Panc1 (cell line): ENCODE measurements around the gene GPR6. TPM values are rescaled to one million over a fixed set of nuclear protein-coding genes. Genes with fewer than 3 reads are reported as not detected.

Experiments used
- ATAC-seq: fragments of 200-7000 bp; cut with Tn5 transposase; 2 replicates; pipeline ENCODE4 v1.9.1; 2020; ENCODE audit warnings: mild to moderate bottlenecking, moderate library complexity
- BruUV-seq: library from RNA; stranded (reverse); fragments of 400-500 nt; replicated peaks from 2 replicates; lab custom pipeline; 2021; lab: Mats Ljungman, UMichigan
- CTCF ChIA-PET: fragments of 300-600 bp; sonication (Branson Sonifier 250); formaldehyde crosslinking; loops from one replicate; lab custom pipeline; 2022; ENCODE audit warnings: antibody characterized with exemption; lab: Charles Lee
- POLR2A ChIA-PET: fragments of 300-600 bp; sonication (Branson Sonifier 250); formaldehyde crosslinking; loops from one replicate; lab custom pipeline; 2022; ENCODE audit warnings: antibody characterized with exemption; lab: Charles Lee
- DNase-seq: peaks from one replicate; pipeline ENCODE4 v3.0.0-alpha.2; 2010; ENCODE audit warnings: low read depth, low spot score
- H3K27ac ChIP-seq: 2 replicates; pipeline ENCODE4 v1.5.1; 2011; ENCODE audit warnings: mild to moderate bottlenecking, low read length, inconsistent platforms
- H3K27me3 ChIP-seq: fragments of 200-500 bp; sonication (Bioruptor generic); 2 replicates; pipeline ENCODE4 v1.6.0; 2014; ENCODE audit warnings: low read length, inconsistent platforms; ENCODE audit not compliant: control insufficient read depth, insufficient read depth
- H3K36me3 ChIP-seq: fragments of 200-500 bp; sonication (Bioruptor generic); 2 replicates; pipeline ENCODE4 v1.5.1; 2014; ENCODE audit warnings: inconsistent platforms, mild to moderate bottlenecking, low read length, moderate library complexity; ENCODE audit not compliant: control insufficient read depth, insufficient read depth
- H3K4me1 ChIP-seq: 2 replicates; pipeline ENCODE4 v1.5.1; 2011; ENCODE audit warnings: inconsistent platforms, mild to moderate bottlenecking, low read length, moderate library complexity; ENCODE audit not compliant: control insufficient read depth, insufficient read depth
- H3K4me3 ChIP-seq, 2 experiments: 2 replicates each; pipeline ENCODE4 v1.5.1; 2011 to 2012; ENCODE audit warnings: low read depth in 2 of 2, low read length in 2 of 2, mild to moderate bottlenecking in 2 of 2, inconsistent platforms in 1 of 2, moderate library complexity in 1 of 2
- H3K9me3 ChIP-seq: fragments of 200-500 bp; sonication (Bioruptor generic); 2 replicates; pipeline ENCODE4 v1.5.1; 2014; ENCODE audit warnings: low read depth, mild to moderate bottlenecking, inconsistent platforms, low read length, moderate library complexity; ENCODE audit not compliant: control insufficient read depth, insufficient read depth
- CTCF ChIP-seq: fragments of 450-650 bp; IDR thresholded peaks from 2 replicates; pipeline ENCODE4 v1.5.1; 2017; ENCODE audit warnings: mild to moderate bottlenecking
- POLR2AphosphoS5 ChIP-seq: IDR thresholded peaks from 2 replicates; pipeline ENCODE4 v1.6.1; 2012; ENCODE audit warnings: mild to moderate bottlenecking, low read depth, low read length, moderate library complexity
- SIN3A ChIP-seq: IDR thresholded peaks from 2 replicates; pipeline ENCODE4 v1.6.1; 2012; ENCODE audit warnings: low read depth, mild to moderate bottlenecking, low read length, moderate library complexity, borderline replicate concordance; ENCODE audit not compliant: insufficient read depth
- TCF7L2 ChIP-seq: IDR thresholded peaks from 2 replicates; pipeline ENCODE4 v1.6.1; 2011; ENCODE audit warnings: mild to moderate bottlenecking, low read depth, low read length, inconsistent platforms
- in situ Hi-C: cut with HindIII; loops from 2 replicates; pipeline ENCODE4 v1.10.0; 2016; ENCODE audit warnings: low sequenced_read_pairs, low pct_unique_long_range_greater_than_20kb
- intact Hi-C: fragments of 100-400 bp; cut with micrococcal nuclease; formaldehyde crosslinking; loops from one replicate; pipeline ENCODE4 v1.10.0; 2022; ENCODE audit not compliant: unreplicated experiment
- total RNA-seq: library from RNA; stranded (reverse); gene quantifications from one replicate; pipeline ENCODE4 v1.2.1, GENCODE V29; 2021; ENCODE audit not compliant: unreplicated experiment
- TF ChIP-seq, protein P1 (sequence below), 2 experiments: IDR thresholded peaks; 2 replicates each; pipeline ENCODE4 v1.6.1; 2011 to 2012; ENCODE audit warnings: low read depth in 2 of 2, control low read depth in 1 of 2, low read length in 1 of 2, mild to moderate bottlenecking in 1 of 2, moderate library complexity in 1 of 2; ENCODE audit not compliant: insufficient read depth in 1 of 2

GPR6 gene
- total RNA-seq, 1 experiment from 2014 or later: not detected

- Histone ChIP-seq H3K4me1 (no peaks in the 10 kb centered on the region), H3K36me3 (no peaks in the 10 kb centered on the region), H3K4me3 (no peak overlapping the region), H3K27me3 (peaks cover 43% of the 10 kb centered on the region), H3K27ac (no peak overlapping the region), H3K9me3 (no peaks in the 10 kb centered on the region)
- intact Hi-C loops (no loop called here), in situ Hi-C loops (no loop called here)
- ChIA-PET CTCF (no interaction called here), POLR2A (no interaction called here)
- DNase-seq (no peak), ATAC-seq (no peak)
- no TSS peak for BruUV-seq
- TF ChIP-seq, protein P1, sequence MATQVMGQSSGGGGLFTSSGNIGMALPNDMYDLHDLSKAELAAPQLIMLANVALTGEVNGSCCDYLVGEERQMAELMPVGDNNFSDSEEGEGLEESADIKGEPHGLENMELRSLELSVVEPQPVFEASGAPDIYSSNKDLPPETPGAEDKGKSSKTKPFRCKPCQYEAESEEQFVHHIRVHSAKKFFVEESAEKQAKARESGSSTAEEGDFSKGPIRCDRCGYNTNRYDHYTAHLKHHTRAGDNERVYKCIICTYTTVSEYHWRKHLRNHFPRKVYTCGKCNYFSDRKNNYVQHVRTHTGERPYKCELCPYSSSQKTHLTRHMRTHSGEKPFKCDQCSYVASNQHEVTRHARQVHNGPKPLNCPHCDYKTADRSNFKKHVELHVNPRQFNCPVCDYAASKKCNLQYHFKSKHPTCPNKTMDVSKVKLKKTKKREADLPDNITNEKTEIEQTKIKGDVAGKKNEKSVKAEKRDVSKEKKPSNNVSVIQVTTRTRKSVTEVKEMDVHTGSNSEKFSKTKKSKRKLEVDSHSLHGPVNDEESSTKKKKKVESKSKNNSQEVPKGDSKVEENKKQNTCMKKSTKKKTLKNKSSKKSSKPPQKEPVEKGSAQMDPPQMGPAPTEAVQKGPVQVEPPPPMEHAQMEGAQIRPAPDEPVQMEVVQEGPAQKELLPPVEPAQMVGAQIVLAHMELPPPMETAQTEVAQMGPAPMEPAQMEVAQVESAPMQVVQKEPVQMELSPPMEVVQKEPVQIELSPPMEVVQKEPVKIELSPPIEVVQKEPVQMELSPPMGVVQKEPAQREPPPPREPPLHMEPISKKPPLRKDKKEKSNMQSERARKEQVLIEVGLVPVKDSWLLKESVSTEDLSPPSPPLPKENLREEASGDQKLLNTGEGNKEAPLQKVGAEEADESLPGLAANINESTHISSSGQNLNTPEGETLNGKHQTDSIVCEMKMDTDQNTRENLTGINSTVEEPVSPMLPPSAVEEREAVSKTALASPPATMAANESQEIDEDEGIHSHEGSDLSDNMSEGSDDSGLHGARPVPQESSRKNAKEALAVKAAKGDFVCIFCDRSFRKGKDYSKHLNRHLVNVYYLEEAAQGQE (IDR thresholded peaks at IDR 0.05; ENCODE audit: insufficient read depth in 1 of 2, low read depth in 2 of 2, low read length in 1 of 2): no peak
- TF ChIP-seq CTCF (no peak), TCF7L2 (no peak), POLR2AphosphoS5 (no peak), SIN3A (no peak)
These were observed 33.0 kb upstream of the GPR6 start for GRCh38 chr6:109945091-109945490.

GRCh38 chr6:109946979-109947378, 31.1 kb upstream of the GPR6 start:
- Histone ChIP-seq H3K4me3 (no peak overlapping the region), H3K9me3 (no peaks in the 10 kb centered on the region), H3K27me3 (peaks cover 39% of the 10 kb centered on the region), H3K4me1 (no peaks in the 10 kb centered on the region), H3K36me3 (no peaks in the 10 kb centered on the region), H3K27ac (no peak overlapping the region)
- TF ChIP-seq TCF7L2: no peak
- no peak for TF ChIP-seq CTCF
- no peak for TF ChIP-seq SIN3A
- TF ChIP-seq POLR2AphosphoS5: no peak
- TF ChIP-seq, protein P1 (IDR thresholded peaks at IDR 0.05; ENCODE audit: insufficient read depth in 1 of 2, low read depth in 2 of 2, low read length in 1 of 2): no peak
- intact Hi-C loops (no loop called here), in situ Hi-C loops (no loop called here)
- no peak for ATAC-seq
- POLR2A ChIA-PET: no interaction called here
- CTCF ChIA-PET: interaction anchor here (0.5 kb wide), 1 partner anchor 38 kb away, joined by 3 read pairs; no protein-coding TSS in a partner anchor
- DNase-seq: no peak
- no TSS peak for BruUV-seq
